ENCODE data around the gene NREP.
"Not testable (repeated sequence)": the region's sequence is repeated elsewhere in the genome, so short reads cannot be mapped to it uniquely, and the experiment has no call there.

Gene NREP

DNA sequence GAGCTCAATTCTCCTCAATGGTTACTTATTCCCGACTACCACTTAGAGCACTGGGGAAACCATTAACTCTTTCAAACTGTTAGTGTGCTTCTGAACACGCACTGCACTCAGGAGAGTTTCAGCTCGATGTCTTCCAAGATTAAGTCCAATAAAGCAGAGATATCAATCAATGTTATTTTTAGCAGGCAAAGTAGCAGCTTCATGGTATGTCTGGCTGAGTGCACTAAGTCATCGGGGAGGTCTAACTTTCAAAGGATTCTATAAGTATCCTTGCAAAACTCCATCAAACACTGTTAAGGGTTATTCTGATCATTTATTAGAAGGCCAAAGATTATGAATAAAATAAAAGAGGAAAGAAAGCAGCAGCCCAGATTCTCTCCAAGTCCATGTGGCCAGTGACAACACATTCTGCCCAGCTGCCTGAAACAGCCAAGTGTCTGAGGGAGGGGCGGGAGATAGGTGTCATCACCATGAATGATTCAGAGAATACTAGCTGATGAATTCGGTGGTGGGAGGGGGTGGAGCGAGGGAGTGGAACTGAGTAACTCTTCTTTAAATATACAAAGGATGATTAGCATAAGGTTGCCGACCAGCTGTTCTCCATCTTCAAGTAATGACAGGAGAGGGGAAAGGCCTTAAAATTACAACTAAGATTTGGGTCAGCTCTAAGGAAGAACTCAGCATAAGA lies 21.3 kb downstream of the NREP start:
- DNase-seq: no peak

DNA sequence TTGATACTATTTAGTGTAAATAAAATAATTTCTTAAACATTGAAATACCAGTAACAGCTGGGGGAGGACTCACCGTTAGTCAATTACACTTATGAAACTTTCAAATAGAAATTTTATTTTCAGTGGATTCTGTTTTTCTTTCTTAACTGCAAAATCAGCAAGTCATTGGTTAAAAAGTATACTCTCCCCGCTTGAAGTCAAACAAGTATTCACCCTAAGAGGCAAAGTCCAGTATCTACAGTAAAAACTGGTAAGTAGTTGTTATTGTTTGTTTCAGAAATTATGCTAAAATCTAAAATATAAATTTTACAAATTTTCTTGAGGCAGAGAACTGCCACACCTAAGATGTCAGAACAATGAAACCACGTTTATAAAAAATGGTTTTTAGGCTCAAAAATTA lies 22.4 kb downstream of the NREP start:
- no peak for DNase-seq

DNA sequence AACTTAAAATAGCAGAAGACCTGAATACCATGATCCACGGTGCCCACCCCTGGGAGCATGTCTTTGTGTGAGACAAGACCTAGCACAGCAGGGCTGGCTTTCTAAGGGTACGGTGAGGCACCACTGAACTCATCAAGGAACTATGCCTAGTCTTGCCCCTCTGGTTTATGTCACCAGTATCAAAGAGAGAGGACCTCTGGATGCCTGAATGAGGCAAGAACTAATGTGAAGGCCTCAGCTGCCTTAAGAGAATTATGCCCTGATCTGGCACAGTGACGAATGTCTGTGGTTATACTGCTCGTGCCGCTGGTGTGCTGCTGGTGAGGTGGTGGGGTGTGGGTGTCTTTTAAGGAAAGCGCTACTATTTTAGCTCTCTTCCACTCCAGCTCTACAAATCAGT lies 23.0 kb downstream of the NREP start:
- no peak for DNase-seq

DNA sequence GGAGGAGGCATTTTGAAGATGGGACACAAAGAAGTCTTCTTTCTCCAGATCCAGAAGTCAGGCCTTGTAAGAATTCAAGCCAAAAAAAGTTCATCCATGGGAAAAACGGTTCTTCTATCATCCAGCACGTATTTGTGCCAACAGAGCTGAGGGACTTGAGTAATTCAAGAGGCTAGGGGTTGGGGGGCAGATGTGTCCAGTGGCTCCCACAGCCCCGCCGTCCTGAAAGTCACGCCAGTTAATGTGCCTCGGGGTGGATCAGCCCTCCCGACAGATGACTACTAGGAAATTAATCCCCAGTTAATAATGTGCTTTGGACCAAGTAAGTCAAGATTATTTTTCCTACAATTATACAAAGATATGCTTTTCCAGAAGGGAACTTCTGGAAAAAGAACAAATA lies 23.4 kb downstream of the NREP start:
- no peak for DNase-seq

DNA sequence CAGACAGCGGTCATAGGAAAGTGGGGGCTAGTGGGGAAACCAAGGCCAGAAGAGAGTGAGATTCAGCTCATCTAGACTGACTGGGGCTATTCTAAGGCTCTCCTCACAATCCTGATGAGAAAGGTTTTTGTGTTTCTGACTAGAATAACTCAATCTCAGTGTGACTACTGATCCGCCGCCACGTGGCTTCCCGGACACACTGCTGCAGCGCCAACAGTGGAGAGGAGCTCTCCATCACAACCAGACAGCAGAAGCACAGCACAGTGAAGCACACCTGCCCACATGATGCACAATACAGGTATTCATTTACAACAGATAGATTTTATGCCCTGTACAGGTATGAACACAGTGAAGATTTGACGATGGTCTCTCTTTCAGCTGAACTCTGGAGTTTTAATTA lies 25.4 kb downstream of the NREP start:
- DNase-seq: no peak

DNA sequence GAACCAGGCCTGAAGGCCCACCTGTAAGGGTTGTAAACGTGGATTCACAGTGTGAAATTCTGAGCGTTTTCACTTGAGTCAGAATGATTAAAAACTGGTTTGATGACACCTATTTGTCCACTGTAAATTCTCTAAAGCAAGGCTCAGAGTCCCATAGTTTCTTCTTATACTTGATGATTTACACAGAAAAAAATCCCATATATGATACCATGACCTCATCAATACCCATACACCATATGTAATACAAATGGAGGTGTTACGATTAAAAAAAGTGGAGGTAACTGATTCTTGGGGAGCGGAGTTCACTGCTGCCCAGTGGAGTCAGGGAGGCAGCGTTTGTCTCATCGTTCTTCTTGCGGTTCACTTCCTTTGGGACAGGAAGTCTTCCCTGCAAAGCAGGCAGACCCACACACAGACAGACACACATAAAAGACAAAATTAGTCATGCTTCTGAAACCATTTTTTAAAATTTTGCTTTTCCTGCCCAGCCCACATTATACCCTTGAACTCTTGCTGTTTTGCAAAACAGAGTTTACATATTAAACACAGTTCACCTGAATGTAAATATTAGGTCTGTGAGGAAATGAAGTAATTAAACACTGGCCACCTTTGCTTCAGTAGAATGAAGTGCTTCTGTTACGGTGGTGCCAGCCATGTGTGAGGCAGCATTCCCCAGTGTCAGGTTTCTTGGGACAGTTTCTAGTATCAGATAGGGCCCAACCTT lies 26.2 kb downstream of the NREP start:
- no peak for DNase-seq

DNA sequence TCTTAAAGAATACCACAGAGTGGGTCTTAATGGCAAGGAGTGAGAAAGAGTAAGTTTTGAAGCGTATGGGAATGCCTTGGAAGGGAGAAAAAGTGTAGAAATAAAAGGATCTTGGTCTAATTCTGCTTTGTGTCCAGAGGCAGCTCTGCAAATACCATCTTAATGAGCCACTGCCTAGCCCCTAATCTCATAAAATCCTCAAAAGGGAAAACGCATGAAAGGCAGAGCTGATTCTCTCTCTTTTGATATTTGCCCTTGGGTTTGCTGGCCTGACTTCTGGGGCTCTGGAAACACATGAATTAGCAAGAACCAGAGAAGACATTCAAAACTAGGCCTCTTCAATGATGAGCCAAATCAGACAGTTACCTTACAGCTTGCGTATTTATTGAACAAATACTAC lies 28.1 kb downstream of the NREP start:
- no peak for DNase-seq

DNA sequence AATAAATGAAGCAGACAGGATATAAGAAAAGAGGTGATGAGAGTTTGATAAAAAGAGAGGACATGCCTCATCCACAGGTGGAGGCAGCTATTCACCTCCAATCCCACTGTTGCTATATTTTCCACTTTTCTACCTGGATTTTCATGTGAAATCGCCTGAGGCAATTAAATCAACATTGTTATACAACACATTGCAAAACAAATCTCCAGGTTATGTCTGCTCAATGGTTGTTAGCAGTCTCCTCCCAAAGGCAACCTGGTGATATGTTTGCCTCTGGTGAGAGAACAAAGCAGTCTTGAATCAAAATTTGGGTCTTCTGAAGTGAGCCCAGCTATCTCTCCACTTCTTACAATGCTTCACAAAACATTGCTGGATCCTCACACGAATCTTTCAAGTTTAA lies 30.0 kb downstream of the NREP start:
- no peak for DNase-seq

DNA sequence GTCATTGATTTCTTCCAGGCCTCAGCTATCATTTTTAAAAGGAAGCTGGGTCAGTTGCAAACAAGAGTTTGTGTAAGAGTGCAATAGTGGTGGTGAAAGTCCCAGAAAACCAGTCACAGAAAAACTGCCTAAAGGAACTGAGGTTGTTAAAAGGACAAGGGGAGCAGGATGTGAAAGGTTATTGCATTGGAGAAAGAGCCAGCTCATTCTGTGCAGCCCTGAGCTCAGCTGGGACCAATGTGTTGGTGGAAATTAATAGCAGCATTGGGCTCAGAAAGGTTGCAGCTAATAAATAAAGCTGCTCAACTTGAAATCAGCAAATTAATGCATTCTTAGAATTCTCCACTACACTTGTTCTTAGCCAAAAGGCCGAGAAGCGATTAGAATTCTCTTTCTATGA lies 34.9 kb downstream of the NREP start:
- no peak for DNase-seq

DNA sequence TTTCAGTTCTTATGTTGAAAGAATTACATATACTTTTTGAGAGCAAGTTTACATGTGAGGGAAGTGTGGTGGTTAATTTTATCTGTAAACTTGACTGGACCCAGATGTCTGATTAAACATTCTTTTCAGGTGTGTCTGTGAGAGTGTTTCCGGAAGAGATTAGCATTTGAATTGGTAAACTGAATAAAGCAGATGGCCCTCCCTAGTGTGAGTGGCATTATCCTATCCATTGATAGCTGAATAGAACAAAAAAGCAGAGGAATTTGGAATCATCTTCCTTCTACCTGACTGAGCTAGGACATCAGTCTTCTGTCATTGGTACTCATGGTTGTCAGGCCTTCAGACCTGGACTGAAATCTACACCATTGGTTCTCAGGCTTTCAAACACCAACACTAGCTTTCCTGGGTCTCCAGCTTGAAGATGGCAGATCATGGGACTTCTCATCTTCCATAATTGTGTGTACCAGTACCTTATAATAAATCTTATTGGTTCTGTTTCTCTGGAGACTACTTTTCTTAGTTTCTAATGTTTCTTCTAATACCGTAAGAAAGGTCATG lies 36.6 kb downstream of the NREP start:
- no peak for DNase-seq

DNA sequence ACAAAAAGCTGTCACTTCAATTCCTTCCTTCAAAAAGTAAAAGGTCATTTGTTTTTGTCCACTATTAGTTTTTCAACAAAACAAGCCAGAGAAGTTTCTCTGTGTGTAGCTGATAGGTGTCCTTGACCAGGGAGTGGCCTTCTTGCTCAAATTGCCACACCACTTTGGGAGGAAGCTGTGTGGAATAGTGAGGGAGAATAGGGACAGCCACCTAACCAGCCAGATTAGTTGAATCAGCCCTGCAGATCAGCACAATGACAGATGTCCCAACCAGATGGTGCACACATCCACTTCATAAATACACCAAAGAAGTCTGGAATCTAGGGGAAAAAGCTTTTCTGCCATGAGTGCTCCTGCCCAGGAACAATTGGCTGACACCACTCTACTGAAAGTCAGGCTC lies 37.2 kb downstream of the NREP start:
- DNase-seq: no peak

DNA sequence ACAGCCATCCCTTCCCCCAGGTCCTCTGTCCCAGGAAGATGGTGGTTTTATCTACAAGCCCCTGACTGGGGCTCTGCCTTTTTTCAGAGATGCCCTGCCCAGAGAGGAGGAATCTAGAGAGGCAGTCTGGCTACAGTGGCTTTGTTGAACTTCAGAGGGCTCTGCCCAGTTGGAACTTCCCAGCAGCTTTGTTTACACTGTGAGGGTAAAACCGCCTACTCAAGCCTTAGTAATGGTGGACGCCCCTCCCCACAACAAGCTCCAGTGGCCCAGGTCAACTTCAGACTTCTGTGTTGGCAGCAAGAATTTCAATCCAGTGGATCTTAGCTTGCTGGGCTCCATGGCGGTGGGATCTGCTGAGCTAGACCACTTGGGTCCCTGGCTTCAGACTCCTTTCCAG lies 40.2 kb downstream of the NREP start:
- not testable (repeated sequence) for DNase-seq

DNA sequence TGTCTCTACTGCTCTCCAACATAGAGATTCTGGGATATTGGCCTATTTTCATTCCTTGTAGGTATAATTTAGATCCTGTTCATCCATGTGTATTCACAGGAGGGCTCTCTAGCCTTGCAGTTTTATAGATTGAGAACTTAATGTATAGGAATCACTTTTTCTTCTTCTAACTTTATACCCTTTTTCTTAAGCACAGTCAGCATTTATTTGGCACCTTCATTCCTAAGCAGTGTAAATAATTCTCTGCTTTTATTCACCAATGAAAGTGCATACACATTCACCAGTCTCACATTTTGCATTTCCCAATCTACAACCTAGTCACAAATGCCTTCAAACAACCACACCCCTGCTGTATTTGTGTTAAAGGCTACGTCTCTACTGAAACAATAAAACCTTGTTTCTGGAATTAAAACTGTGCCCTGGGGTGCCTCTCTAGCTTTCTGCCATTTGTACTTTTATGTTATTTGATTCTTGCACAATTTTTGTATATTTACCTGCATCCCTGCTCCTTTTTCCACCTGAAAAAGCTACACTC lies 49.3 kb downstream of the NREP start:
- DNase-seq: no peak

DNA sequence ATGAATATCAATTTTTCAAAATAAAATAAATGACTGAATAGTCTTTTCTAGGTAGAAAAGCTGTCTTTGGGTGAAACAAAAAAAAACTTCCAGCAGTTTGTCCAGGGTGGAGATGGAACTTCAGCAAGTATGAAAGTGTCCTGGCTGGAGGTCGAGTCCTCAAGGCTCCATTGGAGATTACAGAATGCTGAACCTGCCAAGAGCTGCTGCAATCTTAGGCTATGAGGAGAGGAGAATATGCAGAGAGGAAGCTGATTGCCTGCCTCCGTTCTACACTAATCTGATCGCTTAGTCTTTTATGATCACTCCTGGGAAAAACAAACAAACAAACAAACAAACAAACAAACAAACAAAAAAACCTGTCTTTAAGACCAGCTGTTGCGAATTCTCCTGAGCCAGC lies 50.6 kb downstream of the NREP start:
- DNase-seq: no peak

DNA sequence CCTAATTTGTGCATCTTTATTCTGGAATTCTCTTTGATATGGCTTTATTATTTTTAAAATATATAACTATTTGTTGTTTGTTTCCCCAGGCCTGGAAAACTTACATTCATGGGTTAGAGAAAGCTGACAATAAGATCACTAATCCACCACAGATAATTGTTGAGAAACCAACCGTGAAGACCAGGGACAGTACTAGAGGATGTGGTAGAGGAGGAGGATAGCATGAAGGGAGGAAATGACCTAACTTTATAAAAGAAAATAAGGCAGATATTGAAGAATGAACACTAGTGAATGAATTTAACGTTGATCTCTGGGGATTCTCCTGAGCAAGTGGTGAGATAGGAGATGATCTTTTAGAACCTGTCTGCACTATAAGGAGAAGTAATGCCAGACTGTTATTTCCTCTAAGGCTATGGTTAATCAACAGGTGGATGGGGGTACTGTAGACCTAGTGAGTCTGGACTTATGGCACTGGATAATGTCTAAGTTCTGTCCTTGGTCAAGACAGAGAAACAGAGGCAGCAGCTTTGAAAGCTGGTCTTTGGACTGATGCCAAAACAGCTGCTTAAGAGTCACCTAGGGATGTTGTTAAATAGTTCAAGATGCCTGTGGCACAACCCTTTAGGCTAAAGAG lies 52.4 kb downstream of the NREP start:
- DNase-seq: no peak

DNA sequence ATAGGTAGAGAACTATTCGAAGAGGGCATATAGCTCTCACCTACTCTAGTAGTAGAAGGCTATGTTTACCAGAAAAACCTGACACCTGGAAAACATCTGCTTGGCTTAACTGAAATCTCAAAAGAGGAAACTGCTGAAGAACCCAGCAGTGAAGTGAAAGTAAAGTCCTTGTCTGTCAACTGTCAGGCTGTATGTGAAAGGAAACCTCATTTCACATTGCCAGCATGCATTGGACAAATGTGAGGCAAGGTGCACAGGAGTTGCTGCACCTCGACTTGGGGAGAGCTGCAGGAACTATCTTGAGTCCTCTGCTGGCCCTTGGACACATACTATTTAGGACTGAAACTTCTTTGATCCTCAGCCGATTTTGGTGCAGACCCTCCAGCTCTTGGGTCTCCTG lies 53.3 kb downstream of the NREP start:
- DNase-seq: peak; percentile 10

DNA sequence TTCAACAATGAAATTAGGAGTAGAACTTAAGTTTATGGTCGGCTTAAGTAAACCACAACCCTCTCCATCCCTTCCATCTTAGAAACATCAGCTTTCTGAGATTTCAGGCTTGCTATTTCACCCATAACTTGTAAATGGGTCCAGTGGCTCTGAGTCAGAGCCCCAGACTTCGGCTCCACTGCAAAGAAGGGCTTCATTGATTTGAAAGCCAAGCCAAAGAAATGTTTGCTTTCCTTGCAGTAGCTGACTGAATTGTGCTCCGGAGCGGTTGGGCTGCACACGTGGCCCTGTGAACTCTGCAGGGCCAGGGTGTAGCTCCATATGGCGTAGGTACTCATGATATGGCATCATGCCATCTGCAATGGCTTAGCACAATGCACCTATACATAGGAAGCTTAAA lies 57.0 kb downstream of the NREP start:
- DNase-seq: no peak

DNA sequence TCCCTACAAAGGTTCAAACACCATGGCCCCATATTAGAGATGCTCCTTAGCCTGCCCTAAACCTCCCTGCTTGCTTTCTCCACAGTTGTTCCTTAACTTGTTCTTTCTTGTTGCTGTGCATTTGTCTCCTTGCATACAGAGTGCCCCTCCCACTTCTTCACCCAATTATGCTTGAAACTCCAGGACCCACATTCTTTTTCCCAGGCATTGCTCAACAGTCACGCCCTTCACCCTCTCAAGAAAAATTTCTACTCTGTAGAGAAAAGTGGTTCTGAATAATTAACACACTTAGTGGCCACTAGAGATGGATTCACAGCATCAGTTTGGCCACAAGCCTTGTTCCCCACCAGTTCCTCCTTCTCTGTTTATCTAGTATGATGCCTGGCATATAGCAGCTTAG lies 57.7 kb downstream of the NREP start:
- DNase-seq: no peak

DNA sequence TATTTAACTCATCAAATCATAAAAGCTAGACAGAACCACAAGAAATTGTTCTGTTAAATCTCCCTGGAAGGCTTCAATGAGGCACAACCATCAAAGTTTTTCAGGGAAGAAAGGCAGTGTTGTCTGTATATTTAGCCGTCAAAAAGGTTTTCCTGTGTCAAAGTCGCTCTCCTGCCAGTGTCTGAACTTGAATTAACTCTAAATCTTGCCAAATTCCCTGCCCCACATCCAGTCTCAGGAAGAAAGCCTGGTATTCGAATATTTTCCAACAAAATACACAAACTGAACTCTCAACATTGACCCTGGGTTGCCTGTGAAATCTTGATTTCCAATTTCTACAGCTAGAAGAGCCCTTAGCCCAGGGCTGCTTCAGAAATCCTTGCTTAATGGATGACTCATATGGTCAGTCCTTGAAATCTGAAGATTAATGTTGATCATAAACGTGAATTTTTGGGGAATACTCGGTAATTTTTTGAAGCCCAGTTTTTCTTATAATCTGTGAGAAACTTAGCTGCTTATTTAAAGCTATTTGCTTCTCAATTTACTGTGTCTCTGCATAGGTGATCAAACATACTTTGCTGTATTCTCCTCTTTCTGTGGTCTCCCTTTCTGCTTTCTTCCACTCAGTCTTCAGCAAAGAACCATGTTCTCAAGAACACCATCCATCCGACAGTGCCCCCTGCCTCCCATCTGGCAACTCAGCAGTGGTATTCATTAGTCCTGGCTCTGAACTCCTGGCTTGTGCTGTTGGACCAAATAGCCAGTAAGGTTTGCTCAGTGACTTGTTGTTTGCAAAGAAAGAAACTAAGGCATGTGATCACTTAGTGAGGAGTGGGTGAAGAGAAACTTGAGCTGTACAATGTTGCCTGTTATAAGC lies 58.9 kb downstream of the NREP start:
- no peak for DNase-seq

DNA sequence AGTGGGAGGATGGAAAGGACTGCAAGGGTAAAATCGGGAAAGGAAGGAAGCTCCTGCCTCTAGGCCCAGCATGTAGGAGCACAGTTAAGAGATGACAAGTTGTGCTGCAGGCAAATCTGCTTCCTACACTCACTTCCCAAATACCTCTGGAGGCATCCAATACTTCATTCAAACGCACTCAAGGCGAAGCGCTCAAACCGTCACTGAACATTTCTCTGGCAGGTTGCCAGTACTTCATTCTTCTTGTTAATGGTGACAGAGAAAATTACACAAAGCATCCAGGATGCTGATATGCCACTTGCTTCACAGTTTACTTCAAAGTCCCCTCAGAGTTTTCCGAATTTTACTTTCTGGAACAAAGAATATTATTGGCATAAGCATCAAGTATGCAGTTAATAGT lies 59.8 kb downstream of the NREP start:
- no peak for DNase-seq

DNA sequence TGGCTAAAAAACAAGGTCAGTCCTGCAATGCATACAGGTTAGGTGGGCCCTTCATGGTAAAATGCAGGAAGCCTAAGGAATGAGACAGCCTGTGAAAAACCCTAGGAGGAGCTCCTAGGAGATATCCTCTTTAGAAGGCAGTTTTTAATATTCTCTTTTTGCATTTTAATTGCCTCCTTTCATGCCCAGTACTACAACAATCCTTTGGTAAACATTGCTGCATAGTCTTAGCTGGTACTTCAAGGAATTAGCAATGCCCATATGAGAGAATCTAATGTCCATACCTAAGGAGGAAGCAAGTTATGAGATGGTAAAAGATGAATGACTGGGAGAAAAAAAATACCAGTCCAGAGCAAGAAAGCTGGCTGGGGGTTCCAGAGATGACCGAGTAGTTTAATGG lies 61.0 kb downstream of the NREP start:
- no peak for DNase-seq

DNA sequence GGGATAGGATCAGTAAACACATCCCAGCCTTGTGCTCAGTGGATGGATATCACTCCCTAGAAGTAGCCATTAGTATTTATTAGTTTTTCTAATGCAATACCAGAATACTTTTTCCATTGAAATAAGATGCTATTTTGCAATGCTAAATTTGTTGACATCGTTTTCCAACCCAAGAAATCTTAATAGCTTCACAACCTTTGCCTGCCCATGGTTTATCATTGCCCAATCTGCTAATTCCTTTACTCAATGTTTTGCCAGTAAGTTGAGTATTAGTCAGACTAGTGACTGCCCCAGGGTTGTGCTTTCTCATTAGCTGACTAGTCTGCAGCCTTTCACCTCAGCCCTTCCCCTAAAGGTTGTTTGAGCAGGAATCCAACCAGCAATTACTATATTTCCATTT lies 62.9 kb downstream of the NREP start:
- DNase-seq: no peak

DNA sequence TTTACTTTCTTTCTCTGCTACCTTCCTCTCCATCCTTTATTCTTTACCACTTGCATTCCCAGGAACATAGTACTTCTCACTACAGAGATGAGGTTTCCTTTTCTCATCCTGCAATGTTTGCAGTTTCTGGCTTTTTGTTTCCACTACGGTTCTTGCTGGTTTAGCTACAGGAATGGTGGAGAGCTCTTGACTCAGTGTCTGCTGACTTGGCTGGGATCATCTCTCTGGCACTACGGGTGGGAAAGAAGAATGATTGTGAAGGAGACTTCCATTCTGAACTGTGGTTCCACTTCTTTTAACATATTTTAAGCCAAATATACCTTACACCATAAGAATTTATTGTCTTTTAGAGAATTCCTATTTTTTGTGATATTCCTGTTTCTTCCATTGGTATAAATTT lies 65.1 kb downstream of the NREP start:
- no peak for DNase-seq
